HG03103 (cell line): ENCODE measurements around the gene GDF10.

Experiments
- ATAC-seq: cut with Tn5 transposase; IDR thresholded peaks from one replicate; pipeline ENCODE4 v1.9.1; 2021; ENCODE audit warnings: low read depth; ENCODE audit not compliant: unreplicated experiment

The GDF10 gene

DNA sequence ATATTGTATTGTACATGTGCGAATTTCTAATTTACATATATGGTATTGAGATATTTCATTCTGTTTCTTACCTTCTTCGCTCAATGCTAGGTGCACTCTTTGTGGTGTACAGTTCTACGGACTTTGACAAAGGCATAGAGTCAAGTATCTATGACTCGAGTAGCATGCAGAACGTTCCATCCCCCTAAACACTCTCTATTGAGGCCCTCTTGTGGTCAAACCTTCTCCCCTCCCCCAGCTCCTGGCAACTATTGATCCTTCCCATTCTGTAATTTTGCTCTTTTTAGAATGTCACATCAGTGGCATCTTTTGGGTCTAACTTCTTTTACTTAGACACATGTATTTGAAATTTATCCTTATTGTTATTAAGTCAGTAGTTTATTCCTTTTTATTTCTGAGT lies 30.7 kb upstream of the GDF10 start:
- no peak for ATAC-seq

DNA sequence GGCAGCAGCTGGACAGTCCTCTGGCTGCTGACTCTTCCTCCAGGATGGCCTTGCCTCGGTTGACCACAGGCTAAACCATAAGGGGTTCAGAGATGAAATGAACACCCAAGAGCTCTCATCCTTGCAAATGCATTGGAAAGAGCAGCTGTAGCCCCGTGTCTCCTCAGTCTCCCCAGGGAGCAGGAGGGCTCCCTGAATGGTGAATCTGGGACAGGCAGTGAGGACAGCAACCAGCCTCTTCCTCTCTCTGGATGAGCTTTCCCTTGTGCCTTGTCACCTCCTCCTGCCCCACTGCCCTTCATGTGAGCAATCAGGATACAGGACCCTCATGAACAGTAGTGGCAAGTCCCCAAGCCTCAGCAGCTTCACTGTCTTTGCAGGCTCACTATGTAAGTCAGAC lies 23.9 kb upstream of the GDF10 start:
- no peak for ATAC-seq

DNA sequence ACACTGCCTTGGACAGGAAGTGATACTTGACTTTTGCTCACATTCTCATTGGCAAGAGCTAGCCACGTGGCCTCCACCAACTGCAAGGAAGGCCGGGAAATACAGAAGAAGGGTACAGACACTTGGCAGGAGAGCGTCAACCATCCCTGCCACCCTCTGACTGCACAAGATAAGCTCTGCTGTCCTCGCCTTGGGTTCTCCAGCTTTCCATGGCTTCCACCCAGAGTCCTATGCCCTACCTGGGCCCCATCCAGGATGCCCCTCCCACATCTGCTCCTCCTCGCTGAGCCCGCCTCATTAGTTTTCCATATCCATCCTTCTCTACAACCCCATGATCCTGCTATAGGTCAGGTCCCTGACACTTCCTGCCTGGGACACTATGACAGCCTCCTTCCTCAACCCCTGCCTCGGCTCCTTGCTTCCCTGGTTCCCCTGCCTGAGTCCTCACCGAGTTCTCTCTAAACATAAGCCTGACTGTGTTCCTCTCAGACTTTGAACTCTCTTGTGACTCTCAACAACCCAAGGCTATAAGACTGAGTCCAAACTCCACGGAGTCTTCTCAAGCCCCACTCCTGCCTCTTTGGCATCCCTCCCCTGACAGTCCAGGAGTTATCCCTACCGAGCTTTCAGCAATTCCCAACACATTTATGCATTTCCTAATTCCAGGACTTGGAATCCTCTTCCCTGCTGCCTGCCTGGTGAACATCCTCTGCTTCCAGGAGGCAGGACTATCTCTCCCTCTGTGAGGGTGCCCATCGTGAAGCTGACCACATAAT lies 23.2 kb upstream of the GDF10 start:
- no peak for ATAC-seq

DNA sequence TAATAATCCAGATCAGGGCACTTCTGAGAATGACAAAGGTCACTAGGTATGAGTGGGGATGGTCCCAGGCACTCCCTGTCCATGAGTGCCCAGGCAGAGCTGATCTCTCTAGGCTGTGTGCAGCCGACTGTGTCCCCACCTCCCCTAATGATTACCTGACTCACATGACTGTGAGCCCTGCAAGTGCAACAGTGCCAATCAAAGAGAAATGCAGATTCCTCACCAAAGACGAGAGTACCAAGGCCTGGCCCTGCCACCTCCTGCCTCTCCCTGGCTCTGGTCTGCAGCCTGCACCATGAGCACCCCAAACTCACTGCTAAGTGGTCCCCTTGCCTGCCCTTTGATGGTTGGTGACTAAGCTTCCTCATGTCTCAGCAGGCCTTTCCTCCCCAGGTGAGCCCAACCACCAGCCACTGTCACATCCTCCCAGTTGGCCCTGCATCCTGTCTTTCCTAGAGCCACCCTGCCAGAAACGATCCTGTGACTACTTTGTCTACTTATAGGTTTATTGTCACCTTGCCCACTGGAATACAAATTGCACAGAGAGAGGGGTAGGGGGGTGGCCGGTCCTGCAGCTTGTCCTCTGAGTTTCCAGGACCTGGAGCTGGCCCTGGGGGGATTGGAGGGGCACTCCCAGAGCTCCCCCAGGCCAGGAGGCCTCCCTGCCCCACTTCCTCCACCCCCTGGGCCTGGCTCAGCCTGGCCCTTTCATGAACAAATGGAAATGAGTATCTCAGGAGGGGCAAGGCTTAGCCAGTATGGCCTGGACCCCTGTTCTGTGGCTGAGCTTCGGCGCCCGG lies 22.4 kb upstream of the GDF10 start:
- ATAC-seq: no peak

DNA sequence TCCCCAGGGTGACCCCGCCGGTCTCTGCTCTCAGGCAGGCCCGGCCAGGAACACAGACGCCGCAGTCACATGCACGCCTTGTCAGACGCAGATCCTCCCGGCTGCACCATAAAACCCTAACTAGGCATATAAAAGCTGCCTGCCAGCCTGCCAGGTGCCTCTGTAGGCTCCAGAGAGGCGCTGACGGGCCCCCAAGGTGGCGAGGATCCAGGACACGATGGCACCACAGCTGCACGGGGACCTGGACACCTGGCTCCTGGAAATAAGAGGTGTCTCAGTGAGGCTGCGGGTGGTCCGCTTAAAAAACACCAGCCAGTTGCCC lies 21.9 kb upstream of the GDF10 start:
- no peak for ATAC-seq

DNA sequence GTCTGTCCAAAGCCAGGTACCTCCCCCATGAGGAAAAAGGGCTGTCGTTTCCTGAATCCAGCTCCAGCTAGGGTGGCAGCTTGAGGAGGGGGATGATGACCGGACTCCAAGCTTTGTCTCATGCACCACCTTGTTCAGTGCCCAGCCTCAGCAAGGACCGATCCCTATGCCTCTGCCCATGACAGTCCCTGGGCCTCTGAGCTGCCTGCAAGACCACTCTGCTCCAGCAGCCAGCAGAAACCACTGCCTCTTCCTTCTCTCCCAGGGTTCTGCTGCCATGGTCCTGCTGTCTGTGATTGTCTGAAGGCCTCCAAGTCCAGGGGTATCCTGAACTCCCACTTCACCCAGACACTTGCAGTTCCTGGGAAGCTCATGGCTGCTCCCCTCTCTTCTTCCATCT lies 21.3 kb upstream of the GDF10 start:
- ATAC-seq: no peak

DNA sequence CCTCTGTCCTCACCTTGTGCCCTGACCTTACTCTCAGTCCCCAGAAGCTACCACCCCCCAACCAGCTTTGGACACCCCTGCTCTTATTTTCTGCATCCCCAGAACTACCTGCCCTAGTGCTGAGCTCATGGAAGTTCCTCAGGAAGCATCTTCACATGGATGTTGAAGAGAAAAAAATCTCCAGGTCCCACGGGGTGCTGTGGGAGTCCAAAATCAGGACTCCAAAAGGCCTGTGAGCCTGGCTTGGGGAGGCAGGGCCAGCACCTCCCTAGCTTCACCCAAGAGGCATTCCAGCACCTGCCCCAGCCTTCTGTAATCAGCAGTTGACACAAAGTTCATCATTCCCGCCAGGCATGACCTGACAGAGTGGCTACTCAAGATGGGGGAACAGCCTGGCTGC lies 20.7 kb upstream of the GDF10 start:
- no peak for ATAC-seq

DNA sequence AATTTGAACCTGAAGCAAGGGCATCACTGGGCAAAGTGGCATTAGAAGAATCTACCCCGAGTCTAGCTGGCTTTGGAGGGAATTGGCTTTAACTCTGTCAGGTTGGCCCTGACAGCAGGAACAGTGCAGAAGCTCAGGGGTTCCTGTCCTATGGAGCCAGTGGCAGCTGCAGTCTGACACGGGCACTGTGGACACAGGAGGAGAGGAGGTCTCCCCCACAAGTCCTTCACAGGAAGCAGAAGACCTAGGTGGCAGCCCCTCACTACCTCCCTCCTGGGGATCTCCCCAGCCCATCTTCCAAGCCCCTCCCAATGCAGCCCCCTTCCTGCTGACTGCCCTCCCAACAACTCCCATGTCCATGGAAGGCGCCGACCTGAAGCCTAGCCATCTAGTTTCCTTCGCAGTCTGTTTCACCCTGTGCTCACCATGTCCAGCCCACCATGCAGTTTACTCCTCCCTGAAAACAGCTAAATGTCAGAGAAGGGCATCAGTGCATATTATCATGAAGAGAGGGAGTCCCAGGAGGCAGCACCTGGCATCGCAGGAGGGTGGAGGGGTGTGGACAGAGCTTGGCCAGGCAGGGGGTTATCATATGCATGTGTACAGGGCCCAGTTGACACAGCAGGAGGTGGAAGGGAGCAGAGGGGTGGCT lies 17.9 kb upstream of the GDF10 start:
- no peak for ATAC-seq

DNA sequence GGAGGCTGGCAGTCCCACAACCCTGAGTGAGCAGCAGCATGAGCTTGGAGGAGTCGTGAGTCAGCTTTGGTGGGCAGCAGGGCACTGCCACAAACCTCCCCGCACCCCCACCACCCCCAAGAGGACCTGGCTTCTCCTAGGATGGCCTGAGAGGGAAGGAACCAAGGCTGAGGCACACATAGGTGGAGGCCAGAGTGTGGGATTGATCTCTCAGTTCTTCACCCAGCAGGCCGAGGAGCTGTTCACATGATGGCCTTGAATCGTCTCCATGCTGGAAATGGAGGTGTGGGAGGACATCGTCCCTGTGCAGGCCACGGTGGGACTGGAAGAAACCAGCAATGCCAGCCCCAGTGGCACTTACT lies 17.4 kb upstream of the GDF10 start:
- no peak for ATAC-seq

DNA sequence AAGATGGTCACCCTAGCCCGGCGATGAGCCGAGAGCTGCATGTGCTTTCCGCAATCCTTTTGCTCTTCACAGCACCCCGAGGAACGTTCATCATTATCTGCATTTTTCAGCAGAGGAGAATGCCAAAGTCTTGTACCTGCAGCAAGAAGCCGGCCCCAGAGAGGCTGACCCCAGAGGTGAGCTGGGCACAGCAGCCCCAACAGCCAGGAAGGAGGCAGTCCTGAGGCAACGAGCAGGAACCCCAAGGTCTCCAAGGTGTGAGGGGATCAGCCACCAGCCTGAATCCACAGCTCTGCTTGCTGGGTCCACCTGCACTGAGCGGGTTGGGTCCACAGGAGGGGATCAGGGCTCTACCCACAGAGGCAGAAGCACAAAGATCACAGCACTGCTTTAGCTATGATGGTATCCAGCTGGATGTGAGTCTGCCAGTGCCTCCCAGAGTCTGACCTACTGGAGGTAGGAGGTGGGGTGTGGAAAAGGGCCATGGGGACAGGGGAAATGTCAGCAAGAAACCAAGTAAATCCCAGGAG lies 16.8 kb upstream of the GDF10 start:
- no peak for ATAC-seq

DNA sequence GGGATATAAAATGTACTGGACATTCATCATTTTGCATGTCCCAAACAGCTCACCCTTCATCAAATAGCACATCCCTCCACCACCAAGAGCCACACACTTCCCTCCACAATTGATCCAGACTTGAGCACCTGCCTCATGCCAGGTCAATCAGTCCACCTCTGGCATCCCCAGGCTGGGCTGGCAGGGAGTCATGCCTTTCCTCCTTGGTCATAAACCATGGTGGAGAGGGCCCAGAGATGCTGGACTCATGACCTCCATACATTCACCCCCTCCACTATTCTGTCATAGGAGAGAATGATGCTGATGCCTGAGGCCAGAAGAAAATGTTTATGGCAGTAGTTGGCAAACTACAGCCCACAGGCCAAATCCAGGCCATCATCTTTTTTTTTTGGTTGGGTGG lies 16.1 kb upstream of the GDF10 start:
- ATAC-seq: no peak

DNA sequence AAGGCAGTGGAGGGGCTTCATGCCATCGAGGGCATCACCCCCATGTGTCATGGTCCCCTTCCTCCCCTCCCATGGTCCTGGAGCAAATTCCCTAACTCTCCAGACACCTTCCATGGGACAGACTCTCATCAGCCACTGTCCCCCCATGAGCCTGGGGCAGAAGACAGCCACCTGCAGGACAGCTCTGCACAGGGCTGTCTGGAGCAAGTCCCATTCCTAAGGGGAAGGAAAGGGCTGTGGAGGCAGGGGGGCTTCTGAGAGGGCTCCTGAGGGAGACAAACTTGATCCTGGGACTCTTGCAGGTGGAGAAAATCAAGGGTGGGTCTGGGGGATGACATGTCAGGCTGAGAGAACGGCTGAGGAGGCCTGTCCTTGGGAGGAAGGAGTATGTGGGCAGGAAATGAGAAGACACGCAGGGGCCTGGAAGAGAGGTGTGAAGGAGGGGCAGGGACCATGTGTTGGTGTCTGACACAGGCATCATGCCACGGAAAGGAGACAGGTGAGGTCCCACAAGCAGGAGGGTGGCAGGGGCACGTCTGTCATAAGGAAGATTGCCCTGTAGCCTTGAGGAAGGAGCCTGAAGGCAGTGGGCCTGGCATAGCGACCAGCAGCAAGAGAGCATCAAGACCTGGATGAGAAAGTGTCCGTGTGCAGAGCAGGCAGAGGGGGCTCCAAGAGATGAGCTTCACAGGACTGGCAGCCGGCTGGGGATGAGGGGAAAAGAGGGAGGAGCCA lies 14.4 kb upstream of the GDF10 start:
- no peak for ATAC-seq

DNA sequence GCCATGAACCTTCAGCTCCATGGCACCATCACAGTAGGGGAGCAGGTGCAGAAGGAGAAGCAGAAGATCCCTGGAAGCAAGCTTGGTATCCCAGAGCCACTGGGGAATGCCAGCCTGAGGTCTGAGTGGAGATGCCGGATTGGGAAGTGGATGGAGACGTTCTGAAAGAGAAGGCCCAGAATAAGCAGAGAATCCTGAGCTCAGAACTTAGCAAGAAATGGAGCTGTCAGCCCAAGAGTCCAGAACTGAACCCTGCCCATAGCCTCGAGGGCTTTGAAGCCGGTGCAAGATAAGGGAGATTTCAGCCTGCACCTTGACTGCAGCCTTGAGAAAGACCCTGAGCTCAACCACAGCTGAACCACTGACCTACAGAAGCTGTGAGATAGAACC lies 13.9 kb upstream of the GDF10 start:
- no peak for ATAC-seq

DNA sequence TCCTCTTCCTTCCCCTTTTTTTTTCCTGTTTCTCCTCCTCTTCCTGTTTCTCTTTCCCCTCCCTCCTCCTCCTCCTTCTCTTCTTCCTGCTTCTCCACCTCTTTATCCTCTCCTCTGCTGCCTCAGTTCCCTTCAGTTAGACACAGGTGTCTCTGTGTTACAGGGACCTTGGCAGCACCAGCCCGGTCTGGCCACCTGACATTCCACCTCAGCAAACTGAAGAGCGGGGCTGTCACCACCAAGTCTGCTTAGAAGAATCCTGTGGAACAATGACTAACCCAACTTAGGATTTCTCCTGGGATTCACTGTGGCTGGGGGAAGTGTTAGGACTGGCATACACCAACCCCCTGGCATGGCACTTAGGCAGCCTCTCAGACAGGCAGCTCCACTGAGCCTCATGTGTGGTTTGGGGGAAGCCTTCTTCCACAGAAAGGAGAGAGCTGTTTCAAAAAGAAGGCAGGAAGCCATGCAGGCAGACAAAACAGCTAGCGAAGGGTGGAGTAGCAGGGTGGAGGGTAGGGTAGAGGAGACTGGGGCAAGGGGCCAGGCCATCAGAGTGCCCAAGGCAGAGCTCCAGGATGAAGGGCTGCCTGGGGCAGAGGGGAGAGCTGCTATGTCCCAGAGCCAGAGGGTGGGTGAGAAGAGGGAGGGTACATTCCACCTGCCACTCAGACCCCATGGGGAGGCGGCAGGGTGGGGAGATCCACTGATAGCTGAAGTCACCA lies 13.2 kb upstream of the GDF10 start:
- ATAC-seq: no peak

DNA sequence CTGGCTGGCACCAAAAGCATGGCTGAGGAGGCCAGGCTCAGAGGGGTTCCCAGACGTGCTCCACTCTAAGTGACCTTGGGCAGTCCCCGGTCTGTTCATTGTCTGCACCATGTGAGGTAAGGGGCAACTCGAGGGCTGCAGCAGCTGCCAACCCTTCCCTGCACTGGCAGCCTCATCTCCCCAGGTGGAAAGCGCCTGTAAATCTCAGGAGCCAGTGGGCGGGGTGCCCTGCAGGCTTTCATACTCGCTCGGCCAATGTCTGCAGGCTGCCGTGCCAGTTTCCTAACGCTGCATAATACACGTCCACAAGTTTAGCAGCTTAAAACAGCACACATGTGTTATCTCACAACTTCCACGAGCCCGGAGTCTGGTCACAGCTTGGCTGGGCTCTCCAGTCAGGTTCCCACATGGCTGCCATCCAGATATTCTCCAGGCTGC lies 12.6 kb upstream of the GDF10 start:
- no peak for ATAC-seq

DNA sequence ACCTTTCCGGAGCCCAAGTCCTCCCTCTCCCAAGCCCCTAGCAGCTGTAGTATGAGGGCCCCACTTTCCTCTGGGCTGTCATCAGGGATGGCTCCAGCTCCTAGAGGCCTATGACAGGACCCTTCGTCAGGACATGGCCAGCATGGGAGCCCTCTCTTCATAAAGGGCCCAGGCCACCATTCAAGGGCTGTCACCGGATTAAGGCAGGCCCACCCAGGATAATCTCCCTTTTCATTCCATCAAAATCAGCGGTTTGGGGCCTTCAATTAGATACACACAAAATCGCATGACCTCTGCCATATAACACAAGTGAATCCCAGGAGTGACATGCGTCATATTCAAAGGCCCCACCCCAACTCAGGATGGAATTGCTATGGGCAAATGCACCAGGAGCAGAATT lies 12.2 kb upstream of the GDF10 start:
- no peak for ATAC-seq

DNA sequence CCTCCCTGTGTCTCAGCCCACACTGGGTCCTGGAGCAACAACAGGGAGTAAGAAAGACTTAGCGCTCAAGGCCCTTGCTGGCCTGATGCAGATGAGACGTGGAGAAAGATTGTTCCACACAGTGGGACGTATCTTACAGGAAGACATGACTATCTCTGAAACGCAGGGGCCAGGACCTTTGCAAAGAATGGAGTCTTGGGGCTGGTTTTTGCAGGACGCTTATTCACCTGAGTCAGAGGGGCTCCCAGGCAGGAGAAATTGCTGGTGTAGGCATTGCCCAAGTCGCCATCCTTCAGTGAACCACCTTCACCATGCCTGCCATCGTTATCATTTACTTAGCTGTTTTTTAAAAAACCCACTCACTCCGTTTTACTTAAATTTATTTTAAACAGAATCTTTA lies 11.8 kb upstream of the GDF10 start:
- ATAC-seq: no peak

DNA sequence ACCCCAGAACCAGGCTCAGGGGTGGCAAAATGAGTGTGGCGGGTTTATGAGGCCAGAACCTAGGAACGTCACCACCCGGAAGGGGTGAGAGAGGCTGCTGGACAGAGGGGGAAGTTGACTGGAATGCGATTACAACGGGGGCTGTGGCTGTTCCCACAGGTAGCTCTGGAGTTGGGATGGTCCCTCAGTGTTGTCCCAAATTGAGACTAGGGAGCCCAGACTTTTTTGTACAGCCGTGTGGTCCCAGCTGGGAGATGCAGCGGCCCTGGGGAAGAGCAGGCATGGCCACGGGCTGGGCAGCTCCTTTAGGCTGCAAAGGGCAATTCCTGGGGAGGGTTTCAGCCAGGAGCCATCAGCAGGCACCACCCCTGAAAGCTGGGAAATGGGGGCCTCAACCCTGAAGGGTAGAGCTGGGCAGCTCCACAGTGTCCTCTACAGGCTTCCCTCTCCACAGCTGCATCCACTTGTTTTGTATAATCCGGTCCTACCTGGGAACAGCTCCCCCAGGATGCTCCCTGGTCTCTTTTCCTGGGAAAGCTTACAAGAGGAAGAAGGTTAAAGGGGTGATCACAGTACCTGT lies 11.0 kb upstream of the GDF10 start:
- no peak for ATAC-seq

DNA sequence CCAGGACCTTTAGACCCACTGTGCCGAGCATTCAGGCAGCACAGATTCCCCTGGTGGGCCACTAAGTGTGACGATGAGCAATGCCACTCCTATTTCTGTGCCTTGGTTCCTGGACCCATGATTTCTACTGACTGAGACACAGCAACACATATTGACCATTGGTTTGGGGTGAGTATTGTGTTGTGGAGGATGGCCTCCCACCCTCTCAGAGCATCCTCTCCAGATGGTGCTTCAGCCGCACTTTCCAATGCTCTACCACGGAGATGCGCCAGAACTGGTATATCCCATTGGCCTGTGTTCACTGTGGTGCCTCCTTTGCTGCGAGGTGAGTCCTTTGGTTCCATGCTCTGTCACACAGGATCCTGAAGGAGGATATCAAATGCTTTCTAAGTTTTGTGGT lies 10.1 kb upstream of the GDF10 start:
- no peak for ATAC-seq

DNA sequence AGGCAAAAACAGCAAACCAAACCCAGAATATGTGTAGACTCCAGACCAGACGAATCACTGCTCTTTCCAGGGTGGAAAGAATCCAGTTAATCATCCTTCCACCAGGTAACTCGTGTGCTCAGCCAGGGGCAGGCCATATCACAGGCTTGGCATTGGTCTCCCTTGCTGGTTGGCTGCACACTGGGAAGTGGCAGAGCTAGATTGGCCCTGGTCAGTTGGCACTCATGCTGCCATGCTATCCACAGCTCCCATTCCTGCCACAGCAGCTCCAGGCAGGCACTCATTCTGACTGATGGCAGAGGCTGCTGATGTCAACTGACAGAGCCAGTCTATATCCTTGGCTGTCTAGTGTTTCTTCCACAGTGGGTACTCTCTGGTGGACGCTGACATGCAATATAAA lies 9.7 kb upstream of the GDF10 start:
- no peak for ATAC-seq
